Endodermal cell (in vitro differentiated cells): Measurements from ENCODE around the gene ACP2. TPM values are rescaled to one million over a fixed set of nuclear protein-coding genes. Genes with fewer than 3 reads are reported as not detected.
"Not testable (repeated sequence)": the region's sequence is repeated elsewhere in the genome, so short reads cannot be mapped to it uniquely, and the experiment has no call there.

Source experiments
- DNase-seq: peaks from one replicate; pipeline ENCODE4 v3.0.0-alpha.2; 2017
- H3K27ac ChIP-seq: 2 replicates; pipeline ENCODE4 v1.5.1; 2013; ENCODE audit warnings: mild to moderate bottlenecking, low read depth, low read length, moderate library complexity
- H3K27me3 ChIP-seq: 2 replicates; pipeline ENCODE4 v1.6.1; 2013; ENCODE audit warnings: mild to moderate bottlenecking, low read length, moderate library complexity; ENCODE audit not compliant: insufficient read depth, control insufficient read depth, poor library complexity, severe bottlenecking
- H3K36me3 ChIP-seq: 2 replicates; pipeline ENCODE4 v1.7.0; 2013; ENCODE audit warnings: mild to moderate bottlenecking, low read length, moderate library complexity; ENCODE audit not compliant: control insufficient read depth, insufficient read depth
- H3K4me1 ChIP-seq: one replicate; pipeline ENCODE4 v1.7.0; 2013; ENCODE audit warnings: low read length; ENCODE audit not compliant: control insufficient read depth, insufficient read depth
- H3K4me3 ChIP-seq: 2 replicates; pipeline ENCODE4 v1.5.1; 2013; ENCODE audit warnings: mild to moderate bottlenecking, low read length, moderate library complexity
- H3K9ac ChIP-seq: 2 replicates; pipeline ENCODE4 v1.6.1; 2013; ENCODE audit warnings: mild to moderate bottlenecking, low read length, moderate library complexity; ENCODE audit not compliant: poor library complexity, severe bottlenecking; ENCODE audit errors: extremely low read depth
- H3K9me3 ChIP-seq: 2 replicates; pipeline ENCODE4 v1.6.1; 2013; ENCODE audit warnings: mild to moderate bottlenecking, low read length, moderate library complexity; ENCODE audit not compliant: control insufficient read depth
- H3K27ac Mint-ChIP-seq: 2 replicates; pipeline ENCODE4 v1.8.0; 2020; ENCODE audit warnings: mixed read lengths
- H3K27me3 Mint-ChIP-seq: 2 replicates; pipeline ENCODE4 v1.8.0; 2021; ENCODE audit warnings: mild to moderate bottlenecking, mixed read lengths; ENCODE audit not compliant: insufficient read depth
- H3K36me3 Mint-ChIP-seq: 2 replicates; pipeline ENCODE4 v1.8.0; 2020; ENCODE audit warnings: low read depth, mixed read lengths
- H3K4me1 Mint-ChIP-seq: 2 replicates; pipeline ENCODE4 v1.8.0; 2020; ENCODE audit warnings: mixed read lengths
- H3K4me3 Mint-ChIP-seq: 2 replicates; pipeline ENCODE4 v1.8.0; 2020; ENCODE audit warnings: mild to moderate bottlenecking, moderate library complexity, mixed read lengths
- H3K9me3 Mint-ChIP-seq: 2 replicates; pipeline ENCODE4 v1.8.0; 2020; ENCODE audit warnings: mild to moderate bottlenecking, mixed read lengths
- CTCF ChIP-seq: fragments of 200-600 bp; sonication (generic); conservative IDR thresholded peaks from 2 replicates; pipeline ENCODE4 v1.5.0; 2021; ENCODE audit warnings: antibody characterized with exemption, mild to moderate bottlenecking
- WGBS, 2 experiments: methylation state at CpG; one replicate each; pipeline versions ENCODE4 v1.1.5 to v1.1.7; 2013; ENCODE audit warnings: missing lambda C conversion rate in 2 of 2, mixed read lengths in 1 of 2; ENCODE audit not compliant: insufficient coverage in 1 of 2, insufficient read length in 1 of 2; 5-methylcytosine and 5-hydroxymethylcytosine counted together
- total RNA-seq, 2 donors: library from RNA; stranded (reverse); fragmentation: NEBNext Ultra II Directional in 1 of 2; extraction: Animal tissue kit (Norgen Biotek cat#: 25700) in 1 of 2; gene quantifications; 2 replicates in 1 of 2; 3 replicates in 1 of 2; pipeline ENCODE4 v1.2.1, GENCODE V29; 2021

Gene ACP2
- total RNA-seq, 2 donors from 2014 or later, result 42.9 to 45.9 TPM

- Mint-ChIP-seq H3K27me3 (no peaks in the 10 kb centered on the region), H3K4me3 (no peak overlapping the region), H3K4me1 (peaks cover 5% of the 10 kb centered on the region), H3K36me3 (no peaks in the 10 kb centered on the region), H3K27ac (no peak overlapping the region), H3K9me3 (no peaks in the 10 kb centered on the region)
- no peaks in the 10 kb centered on the region for H3K27me3 ChIP-seq
- H3K27ac ChIP-seq, result no peak overlapping the region
- TF ChIP-seq CTCF, result no peak
- no peaks in the 10 kb centered on the region for H3K9me3 ChIP-seq
- H3K36me3 ChIP-seq, result no peaks in the 10 kb centered on the region
- WGBS, 2 experiments, result 84 to 91% methylated on average over 6 of the region's 6 CpGs
- no peak overlapping the region for H3K4me3 ChIP-seq
- no peaks in the 10 kb centered on the region for H3K4me1 ChIP-seq
- no peak overlapping the region for H3K9ac ChIP-seq
- no peak for DNase-seq
These were observed 41.2 kb downstream of the ACP2 start for GRCh38 chr11:47207459-47207858.

DNA sequence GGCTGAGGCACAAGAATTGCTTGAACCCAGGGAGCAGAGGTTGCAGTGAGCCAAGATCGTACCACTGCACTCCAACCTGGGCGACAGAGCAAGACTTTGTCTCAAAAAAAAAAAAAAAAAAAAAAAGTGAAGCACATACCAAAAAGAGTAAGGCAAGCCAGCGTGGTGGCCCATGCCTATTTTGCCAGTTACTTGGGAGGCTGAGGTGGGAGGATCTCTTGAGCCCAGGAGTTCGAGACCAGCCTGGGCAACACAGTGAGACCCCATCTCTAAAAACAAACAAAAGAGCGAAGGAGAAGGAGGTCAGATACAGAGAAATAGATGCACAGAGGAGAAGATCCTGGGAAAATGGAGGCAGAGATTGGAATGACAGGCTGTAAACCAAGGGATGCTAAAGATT lies 42.0 kb downstream of the ACP2 start:
- H3K4me1 ChIP-seq, H3K9ac ChIP-seq, H3K9me3 ChIP-seq, H3K27ac Mint-ChIP-seq, H3K36me3 Mint-ChIP-seq, DNase-seq, H3K4me1 Mint-ChIP-seq, H3K36me3 ChIP-seq, H3K27me3 ChIP-seq, H3K9me3 Mint-ChIP-seq, H3K27ac ChIP-seq, H3K4me3 ChIP-seq, H3K4me3 Mint-ChIP-seq, H3K27me3 Mint-ChIP-seq: not testable (repeated sequence)
- 87 to 95% methylated on average over 2 to 5 of the region's 5 CpGs for WGBS, 2 experiments

GRCh38 chr11:47204637-47204989 lies 44.0 kb downstream of the ACP2 start:
- peaks cover 5% of the 10 kb centered on the region for H3K4me1 Mint-ChIP-seq
- TF ChIP-seq CTCF, result no peak
- peak; percentile 59 for DNase-seq
- no peak overlapping the region for H3K27ac ChIP-seq
- H3K4me3 Mint-ChIP-seq, result no peak overlapping the region
- no peak overlapping the region for H3K9ac ChIP-seq
- no peaks in the 10 kb centered on the region for H3K36me3 Mint-ChIP-seq
- H3K27me3 Mint-ChIP-seq, result no peaks in the 10 kb centered on the region
- no peaks in the 10 kb centered on the region for H3K9me3 ChIP-seq
- no peaks in the 10 kb centered on the region for H3K27me3 ChIP-seq
- no peaks in the 10 kb centered on the region for H3K4me1 ChIP-seq
- 62% methylated on average over 2 of the region's 2 CpGs; no CpG with 5 or more reads in 1 of the 2 experiments for WGBS, 2 experiments
- H3K27ac Mint-ChIP-seq, result no peak overlapping the region
- H3K36me3 ChIP-seq, result no peaks in the 10 kb centered on the region
- H3K9me3 Mint-ChIP-seq, result no peaks in the 10 kb centered on the region
- H3K4me3 ChIP-seq, result no peak overlapping the region

- Histone ChIP-seq H3K4me3 (no peak overlapping the region), H3K9me3 (no peaks in the 10 kb centered on the region), H3K4me1 (no peaks in the 10 kb centered on the region), H3K36me3 (no peaks in the 10 kb centered on the region), H3K27ac (no peak overlapping the region), H3K9ac (no peak overlapping the region), H3K27me3 (no peaks in the 10 kb centered on the region)
- no peak overlapping the region for H3K27ac Mint-ChIP-seq
- DNase-seq, result no peak
- H3K4me1 Mint-ChIP-seq, result peaks cover 5% of the 10 kb centered on the region
- H3K27me3 Mint-ChIP-seq, result no peaks in the 10 kb centered on the region
- H3K4me3 Mint-ChIP-seq, result no peak overlapping the region
- no peaks in the 10 kb centered on the region for H3K9me3 Mint-ChIP-seq
- TF ChIP-seq CTCF, result no peak
- no peaks in the 10 kb centered on the region for H3K36me3 Mint-ChIP-seq
- WGBS, 2 experiments, result 89 to 92% methylated on average over 4 to 5 of the region's 5 CpGs
These were observed 46.0 kb downstream of the ACP2 start for GRCh38 chr11:47202576-47202975.
